ENCODE measurements around the gene GCH1.

The GCH1 gene

GRCh38 chr14:54902521-54903420, at the start of gene GCH1:
Gene GCH1, minus strand, starts transcription at chr14:54902826. Its CDS starts 163 bp downstream, at chr14:54902663.
- no peak for DNase-seq (ENCODE audit: low read depth)
- TF ChIP-seq CTCF (IDR thresholded peaks at IDR 0.05; ENCODE audit: low read depth, low read length, missing control alignments), result peak; percentile 43
- in situ Hi-C loops (cut with HindIII; ENCODE audit: low sequenced_read_pairs), result no loop called here

GRCh38 chr14:54947230-54947629, 44.6 kb upstream of the GCH1 start:
- H3K4me3 ChIP-seq (ENCODE audit: low read depth, low read length), result no peak overlapping the region
- in situ Hi-C loops (cut with HindIII; ENCODE audit: low sequenced_read_pairs), result no loop called here
- TF ChIP-seq CTCF (IDR thresholded peaks at IDR 0.05; ENCODE audit: low read depth, low read length, missing control alignments), result no peak
- DNase-seq (ENCODE audit: low read depth), result no peak

More at GRCh38 chr14:54902521-54903420, at the start of gene GCH1:
- H3K4me3 ChIP-seq (ENCODE audit: low read depth, low read length), result peak within 1 kb of the TSS; percentile 63

GRCh38 chr14:54946500-54946899, 43.9 kb upstream of the GCH1 start:
- in situ Hi-C loops (cut with HindIII; ENCODE audit: low sequenced_read_pairs), result no loop called here
- no peak for TF ChIP-seq CTCF (IDR thresholded peaks at IDR 0.05; ENCODE audit: low read depth, low read length, missing control alignments)
- no peak for DNase-seq (ENCODE audit: low read depth)

GRCh38 chr14:54944737-54945391, 42.2 kb upstream of the GCH1 start:
- no peak for TF ChIP-seq CTCF (IDR thresholded peaks at IDR 0.05; ENCODE audit: low read depth, low read length, missing control alignments)
- H3K4me3 ChIP-seq (ENCODE audit: low read depth, low read length), result no peak overlapping the region
- DNase-seq (ENCODE audit: low read depth), result no peak
- in situ Hi-C loops (cut with HindIII; ENCODE audit: low sequenced_read_pairs), result no loop called here

More at GRCh38 chr14:54946500-54946899, 43.9 kb upstream of the GCH1 start:
- H3K4me3 ChIP-seq (ENCODE audit: low read depth, low read length), result no peak overlapping the region

DNA sequence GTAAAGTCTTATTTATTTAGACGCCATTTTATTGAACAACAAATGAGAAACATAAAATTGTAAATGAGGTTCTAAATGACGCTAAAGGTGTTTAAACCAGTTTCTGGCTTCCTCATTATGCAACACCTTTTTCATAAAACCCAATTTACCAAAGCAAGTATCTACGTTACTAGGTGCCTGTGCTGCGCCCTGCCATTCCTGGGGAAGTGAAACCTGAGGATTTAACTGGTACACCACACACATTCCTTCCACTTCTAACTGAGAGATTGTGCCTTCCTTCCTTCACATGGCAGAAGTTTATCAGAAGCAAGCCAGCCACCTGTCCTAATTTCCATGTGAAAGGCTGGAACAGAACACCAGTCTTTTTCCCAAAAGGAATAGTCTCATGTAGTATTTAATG, 40.3 kb upstream of the GCH1 start:
- H3K4me3 ChIP-seq (ENCODE audit: low read depth, low read length), result no peak overlapping the region
- DNase-seq (ENCODE audit: low read depth), result no peak
- no peak for TF ChIP-seq CTCF (IDR thresholded peaks at IDR 0.05; ENCODE audit: low read depth, low read length, missing control alignments)
- in situ Hi-C loops (cut with HindIII; ENCODE audit: low sequenced_read_pairs), result no loop called here

DNA sequence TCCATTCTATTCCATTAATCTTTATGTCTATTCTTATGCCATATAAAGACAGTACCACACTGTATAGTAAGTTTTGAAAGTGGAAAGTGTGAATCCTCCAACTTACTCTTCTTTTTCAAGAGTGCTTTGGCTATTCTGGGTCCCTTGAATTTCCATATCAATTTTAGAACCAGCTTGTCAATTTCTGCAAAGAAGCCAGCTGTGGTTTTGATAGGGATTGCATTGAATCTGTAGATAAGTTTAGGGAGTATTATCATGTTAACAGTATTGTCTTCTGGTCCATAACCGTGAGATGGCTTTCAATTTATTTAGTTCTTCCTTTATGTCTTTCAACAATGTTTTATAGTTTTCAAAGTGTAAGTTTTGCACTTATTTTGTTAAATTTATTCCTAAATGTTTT, 34.2 kb upstream of the GCH1 start:
- no peak for TF ChIP-seq CTCF (IDR thresholded peaks at IDR 0.05; ENCODE audit: low read depth, low read length, missing control alignments)
- no peak overlapping the region for H3K4me3 ChIP-seq (ENCODE audit: low read depth, low read length)
- DNase-seq (ENCODE audit: low read depth), result no peak
- in situ Hi-C loops (cut with HindIII; ENCODE audit: low sequenced_read_pairs), result no loop called here
